Endothelial cell of umbilical vein (primary cell): ENCODE measurements around the gene AKAP14. TPM values are rescaled to one million over a fixed set of nuclear protein-coding genes. Genes with fewer than 3 reads are reported as not detected.

Source experiments
- BruUV-seq: library from RNA; stranded (reverse); fragments of 400-500 nt; replicated peaks from 2 replicates; lab custom pipeline; 2021; lab: Mats Ljungman, UMichigan
- CTCF ChIA-PET: fragments of 300-600, 350-600 bp; sonication (Branson Sonifier 250); formaldehyde crosslinking; loops from one replicate; lab custom pipeline; 2021; ENCODE audit warnings: antibody characterized with exemption, inconsistent platforms; lab: Charles Lee
- POLR2A ChIA-PET: fragments of 300-600, 350-600 bp; sonication (Branson Sonifier 250); formaldehyde crosslinking; loops from one replicate; lab custom pipeline; 2021; ENCODE audit warnings: antibody characterized with exemption, inconsistent platforms; lab: Charles Lee
- DNase-seq: peaks from one replicate; pipeline ENCODE4 v3.0.0-alpha.2; 2011; ENCODE audit warnings: low read depth, low spot score
- FAIRE-seq: peaks from 2 replicates; lab custom pipeline; 2011; peaks lifted over from hg19 to GRCh38; lab: Jason Lieb, UNC
- H2AFZ ChIP-seq: 2 replicates; pipeline ENCODE4 v1.6.0; 2012; ENCODE audit warnings: low read depth, low read length, control low read depth, inconsistent platforms
- H3K27ac ChIP-seq: 2 replicates; pipeline ENCODE4 v1.5.1; 2011; ENCODE audit warnings: low read depth, mild to moderate bottlenecking, control low read depth, low read length, moderate library complexity; ENCODE audit not compliant: insufficient read depth
- H3K27me3 ChIP-seq, 2 experiments: 2 replicates each; pipeline versions ENCODE4 v1.6.0 to v1.6.1; 2011; ENCODE audit warnings: low read length in 2 of 2, mixed read lengths in 1 of 2; ENCODE audit not compliant: control insufficient read depth in 2 of 2, insufficient read depth in 2 of 2
- H3K36me3 ChIP-seq, 2 experiments: 2 replicates in 1 of 2; 3 replicates in 1 of 2; pipeline ENCODE4 v1.5.1; 2011; ENCODE audit warnings: low read length in 2 of 2, mild to moderate bottlenecking in 1 of 2, moderate library complexity in 1 of 2; ENCODE audit not compliant: control insufficient read depth in 2 of 2, insufficient read depth in 2 of 2; ENCODE audit errors: extremely low read depth in 1 of 2
- H3K4me1 ChIP-seq: 3 replicates; pipeline ENCODE4 v1.5.1; 2011; ENCODE audit warnings: mild to moderate bottlenecking, low read length; ENCODE audit not compliant: control insufficient read depth, insufficient read depth; ENCODE audit errors: extremely low read depth
- H3K4me2 ChIP-seq: 2 replicates; pipeline ENCODE4 v1.6.1; 2011; ENCODE audit warnings: low read length, control low read depth, mixed read lengths; ENCODE audit not compliant: insufficient read depth
- H3K4me3 ChIP-seq, 3 experiments: fragments of 200-600 bp in 1 of 3; sonication (generic), shearing (Covaris generic) in 1 of 3; replicated peaks in 1 of 3; 2 replicates each; pipeline ENCODE4 v1.5.1; 2011 to 2016; ENCODE audit warnings: control low read depth in 3 of 3, low read length in 3 of 3, mild to moderate bottlenecking in 2 of 3, inconsistent platforms in 1 of 3, low read depth in 1 of 3, moderate library complexity in 1 of 3; ENCODE audit not compliant: insufficient read depth in 1 of 3
- H3K79me2 ChIP-seq: 2 replicates; pipeline ENCODE4 v1.6.0; 2012; ENCODE audit warnings: low read length, inconsistent platforms; ENCODE audit not compliant: control insufficient read depth, insufficient read depth
- H3K9ac ChIP-seq: replicated peaks from 2 replicates; pipeline ENCODE3; 2011; ENCODE audit warnings: low read length, control low read depth; ENCODE audit not compliant: insufficient read depth; ENCODE audit errors: extremely low read depth
- H3K9me1 ChIP-seq: replicated peaks from 3 replicates; pipeline ENCODE4 v1.6.0; 2011; ENCODE audit warnings: mild to moderate bottlenecking, low read length; ENCODE audit not compliant: control insufficient read depth, insufficient read depth; ENCODE audit errors: extremely low read depth
- H3K9me3 ChIP-seq: replicated peaks from 2 replicates; pipeline ENCODE4 v1.5.1; 2012; ENCODE audit warnings: low read length, inconsistent platforms; ENCODE audit not compliant: control insufficient read depth, insufficient read depth
- H4K20me1 ChIP-seq: replicated peaks from 2 replicates; pipeline ENCODE3; 2011; ENCODE audit warnings: mild to moderate bottlenecking, low read length; ENCODE audit not compliant: control insufficient read depth, insufficient read depth; ENCODE audit errors: extremely low read depth
- EZH2 ChIP-seq: IDR thresholded peaks from 2 replicates; pipeline ENCODE4 v1.6.1; 2012; ENCODE audit warnings: borderline replicate concordance, low read depth, mild to moderate bottlenecking, moderate library complexity, low read length, inconsistent platforms; ENCODE audit not compliant: severe bottlenecking
- FOS ChIP-seq: IDR thresholded peaks from 2 replicates; pipeline ENCODE4 v1.6.1; 2011; ENCODE audit warnings: mild to moderate bottlenecking, low read length, moderate library complexity, borderline replicate concordance; ENCODE audit not compliant: insufficient read depth
- GATA2 ChIP-seq: IDR thresholded peaks from 2 replicates; pipeline ENCODE4 v1.7.0; 2011; ENCODE audit warnings: low read depth, mild to moderate bottlenecking, moderate library complexity, mixed read lengths, low read length; ENCODE audit not compliant: insufficient read length, insufficient read depth
- JUN ChIP-seq: IDR thresholded peaks from 2 replicates; pipeline ENCODE4 v1.6.1; 2011; ENCODE audit warnings: borderline replicate concordance, low read depth; ENCODE audit not compliant: insufficient read length, insufficient read depth
- MYC ChIP-seq: IDR thresholded peaks from one replicate; pipeline ENCODE4 v1.6.1; 2011; ENCODE audit warnings: mild to moderate bottlenecking, low read depth, low read length
- POLR2A ChIP-seq: IDR thresholded peaks from 2 replicates; pipeline ENCODE4 v1.6.1; 2012; ENCODE audit warnings: low read depth, mild to moderate bottlenecking, control low read depth, low read length
- POLR2AphosphoS5 ChIP-seq: IDR thresholded peaks from 2 replicates; pipeline ENCODE4 v1.6.1; 2012; ENCODE audit warnings: low read depth, mild to moderate bottlenecking, control low read depth, low read length, moderate library complexity; ENCODE audit not compliant: insufficient read depth
- dilution Hi-C: fragments of 300-500 bp; cut with MboI; formaldehyde crosslinking; loops from one replicate; pipeline ENCODE4 v1.15.0; 2019; ENCODE audit warnings: low sequenced_read_pairs; ENCODE audit not compliant: extremely low pct_ligation_motif_present
- intact Hi-C: fragments of 100-400 bp; cut with micrococcal nuclease; formaldehyde crosslinking; loops from one replicate; pipeline ENCODE4 v1.10.0; 2022
- polyA plus RNA-seq, 4 experiments: library from polyadenylated mRNA; depleted of rRNA in 3 of 4; stranded (reverse) in 3 of 4; unstranded in 1 of 4; fragments of >200 nt; gene quantifications; 2 replicates each; pipeline versions ENCODE4 v1.2.1 to v1.2.3, GENCODE V29; 2011 to 2012; ENCODE audit warnings: missing spikeins in 1 of 4
- total RNA-seq: library from RNA; stranded (reverse); gene quantifications from 2 replicates; pipeline ENCODE4 v1.2.3, GENCODE V29; 2021
- TF ChIP-seq, protein P1 (sequence below), 2 donors: IDR thresholded peaks; 1 replicate in 1 of 2; 2 replicates in 1 of 2; pipeline ENCODE4 v1.5.1; 2011; ENCODE audit warnings: low read length in 2 of 2, mild to moderate bottlenecking in 2 of 2, moderate library complexity in 2 of 2, control low read depth in 1 of 2, inconsistent platforms in 1 of 2, low read depth in 1 of 2; ENCODE audit not compliant: insufficient read depth in 1 of 2; ENCODE audit errors: extremely low read depth in 1 of 2
- TF ChIP-seq, protein P2 (sequence below): IDR thresholded peaks from 2 replicates; pipeline ENCODE4 v1.6.1; 2011; ENCODE audit not compliant: insufficient read depth, insufficient read length

AKAP14 gene
- total and polyA plus RNA-seq, 2 donors (not counting 3 experiments of a cell fraction or from before 2014, with no cell fraction given), result not detected

DNA sequence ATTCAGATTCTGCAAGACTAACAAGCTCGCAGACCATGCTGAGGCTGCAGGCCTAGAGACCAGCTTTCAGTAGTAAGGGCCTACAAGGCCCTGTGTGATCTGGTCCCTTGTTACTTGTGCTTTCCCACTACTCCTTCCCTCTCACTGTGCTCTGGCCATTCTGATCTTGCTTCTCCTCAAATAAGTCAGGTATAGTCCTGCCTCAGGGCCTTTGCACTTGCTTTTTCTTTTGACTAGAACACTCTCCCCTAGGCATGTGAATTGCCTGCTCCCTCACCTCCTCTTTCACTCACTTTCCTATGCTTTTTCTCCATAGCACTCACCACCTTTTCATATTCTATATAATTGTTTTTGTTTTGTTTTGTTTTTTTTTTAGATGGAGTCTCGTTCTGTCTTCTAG is 22.2 kb downstream of the AKAP14 start:
- dilution Hi-C loops, result no loop called here
- ChIA-PET POLR2A (no interaction called here), CTCF (no interaction called here)

More for the DNA sequence above, 22.2 kb downstream of the AKAP14 start:
- H3K27me3 ChIP-seq, result no peaks in the 10 kb centered on the region
- H4K20me1 ChIP-seq, result no peaks in the 10 kb centered on the region
- BruUV-seq, result no TSS peak
- H2AFZ ChIP-seq, result no peak overlapping the region
- no peaks in the 10 kb centered on the region for H3K9me1 ChIP-seq
- H3K27ac ChIP-seq, result no peak overlapping the region
- H3K4me3 ChIP-seq, result no peak overlapping the region
- no peaks in the 10 kb centered on the region for H3K36me3 ChIP-seq
- intact Hi-C loops, result no loop called here
- no peak overlapping the region for H3K9ac ChIP-seq
- no peak for TF ChIP-seq POLR2A
- no peak for TF ChIP-seq GATA2
- TF ChIP-seq, protein P1, sequence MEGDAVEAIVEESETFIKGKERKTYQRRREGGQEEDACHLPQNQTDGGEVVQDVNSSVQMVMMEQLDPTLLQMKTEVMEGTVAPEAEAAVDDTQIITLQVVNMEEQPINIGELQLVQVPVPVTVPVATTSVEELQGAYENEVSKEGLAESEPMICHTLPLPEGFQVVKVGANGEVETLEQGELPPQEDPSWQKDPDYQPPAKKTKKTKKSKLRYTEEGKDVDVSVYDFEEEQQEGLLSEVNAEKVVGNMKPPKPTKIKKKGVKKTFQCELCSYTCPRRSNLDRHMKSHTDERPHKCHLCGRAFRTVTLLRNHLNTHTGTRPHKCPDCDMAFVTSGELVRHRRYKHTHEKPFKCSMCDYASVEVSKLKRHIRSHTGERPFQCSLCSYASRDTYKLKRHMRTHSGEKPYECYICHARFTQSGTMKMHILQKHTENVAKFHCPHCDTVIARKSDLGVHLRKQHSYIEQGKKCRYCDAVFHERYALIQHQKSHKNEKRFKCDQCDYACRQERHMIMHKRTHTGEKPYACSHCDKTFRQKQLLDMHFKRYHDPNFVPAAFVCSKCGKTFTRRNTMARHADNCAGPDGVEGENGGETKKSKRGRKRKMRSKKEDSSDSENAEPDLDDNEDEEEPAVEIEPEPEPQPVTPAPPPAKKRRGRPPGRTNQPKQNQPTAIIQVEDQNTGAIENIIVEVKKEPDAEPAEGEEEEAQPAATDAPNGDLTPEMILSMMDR (IDR thresholded peaks at IDR 0.05; ENCODE audit: extremely low read depth in 1 of 2, insufficient read depth in 1 of 2, low read depth in 1 of 2, low read length in 2 of 2), result no peak
- no peak for TF ChIP-seq JUN
- no peak for TF ChIP-seq MYC
- TF ChIP-seq FOS, result no peak
- no peak for TF ChIP-seq POLR2AphosphoS5
- TF ChIP-seq, protein P2, sequence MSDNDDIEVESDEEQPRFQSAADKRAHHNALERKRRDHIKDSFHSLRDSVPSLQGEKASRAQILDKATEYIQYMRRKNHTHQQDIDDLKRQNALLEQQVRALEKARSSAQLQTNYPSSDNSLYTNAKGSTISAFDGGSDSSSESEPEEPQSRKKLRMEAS, result no peak
- no peak for TF ChIP-seq EZH2
- H3K9me3 ChIP-seq, result no peaks in the 10 kb centered on the region
- FAIRE-seq (no peak), DNase-seq (no peak)
- no peak overlapping the region for H3K4me2 ChIP-seq
- no peaks in the 10 kb centered on the region for H3K4me1 ChIP-seq
- H3K79me2 ChIP-seq, result no peaks in the 10 kb centered on the region
